Activated CD8-positive, alpha-beta memory T cell treated with anti-CD3 and anti-CD28 coated beads for 24 hours (primary cell): ENCODE data around the gene UMODL1.

Experiments
- DNase-seq: peaks from one replicate; pipeline ENCODE4 v3.0.0-alpha.2; 2020

The UMODL1 gene

GRCh38 chr21:42082501-42083360 lies 11.6 kb downstream of the UMODL1 start:
- DNase-seq, result no peak

- no peak for DNase-seq
These were observed 12.2 kb downstream of the UMODL1 start for GRCh38 chr21:42083361-42083690.

GRCh38 chr21:42084079-42084478 lies 13.0 kb downstream of the UMODL1 start:
- no peak for DNase-seq

- DNase-seq, result no peak
These were observed 14.3 kb downstream of the UMODL1 start for GRCh38 chr21:42085246-42086077.

GRCh38 chr21:42086969-42087368 lies 15.9 kb downstream of the UMODL1 start:
- DNase-seq, result no peak

- no peak for DNase-seq
These were observed 17.0 kb downstream of the UMODL1 start for GRCh38 chr21:42088148-42088547.

- no peak for DNase-seq
These were observed 17.5 kb downstream of the UMODL1 start for GRCh38 chr21:42088658-42089057.

- DNase-seq, result no peak
These were observed 18.0 kb downstream of the UMODL1 start for GRCh38 chr21:42089093-42089631.

- DNase-seq, result no peak
These were observed 18.7 kb downstream of the UMODL1 start for GRCh38 chr21:42089665-42090310.

- no peak for DNase-seq
These were observed 20.9 kb downstream of the UMODL1 start for GRCh38 chr21:42091899-42092508.

- DNase-seq, result no peak
These were observed 21.7 kb downstream of the UMODL1 start for GRCh38 chr21:42092771-42093170.

- no peak for DNase-seq
These were observed 22.1 kb downstream of the UMODL1 start for GRCh38 chr21:42093186-42093585.

- no peak for DNase-seq
These were observed 22.9 kb downstream of the UMODL1 start for GRCh38 chr21:42093991-42094421.

GRCh38 chr21:42094811-42095210 lies 23.7 kb downstream of the UMODL1 start:
- no peak for DNase-seq

GRCh38 chr21:42095581-42095980 lies 24.5 kb downstream of the UMODL1 start:
- no peak for DNase-seq

- DNase-seq, result no peak
These were observed 25.4 kb downstream of the UMODL1 start for GRCh38 chr21:42096566-42096965.

GRCh38 chr21:42097274-42097673 lies 26.2 kb downstream of the UMODL1 start:
- no peak for DNase-seq

GRCh38 chr21:42097860-42098454 lies 26.8 kb downstream of the UMODL1 start:
- no peak for DNase-seq

- no peak for DNase-seq
These were observed 27.9 kb downstream of the UMODL1 start for GRCh38 chr21:42098957-42099505.

GRCh38 chr21:42101246-42101645 lies 30.1 kb downstream of the UMODL1 start:
- DNase-seq, result no peak

GRCh38 chr21:42102076-42102475 lies 31.0 kb downstream of the UMODL1 start:
- DNase-seq, result no peak

- DNase-seq, result no peak
These were observed 31.4 kb downstream of the UMODL1 start for GRCh38 chr21:42102526-42102925.
